Measurements from ENCODE around the gene DYSF. TPM values are rescaled to one million over a fixed set of nuclear protein-coding genes. Genes with fewer than 3 reads are reported as not detected.

The DYSF gene
- total RNA-seq, 1 donor from 2014 or later = 82.8 TPM

- intact Hi-C loops (cut with DNase I) = loop anchor here (2.0 to 5.0 kb wide), 2 partner anchors 15 to 69 kb away; no protein-coding TSS in a partner anchor
- no peak for DNase-seq (ENCODE audit: low spot score)
Measured at GRCh38 chr2:71685941-71686611, 232.7 kb downstream of the DYSF start.

GRCh38 chr2:71686781-71687180 is 233.4 kb downstream of the DYSF start:
- intact Hi-C loops (cut with DNase I) = loop anchor here (5.0 kb wide), 1 partner anchor 69 kb away; no protein-coding TSS in a partner anchor
- no peak for DNase-seq (ENCODE audit: low spot score)

GRCh38 chr2:71687412-71687811 is 234.1 kb downstream of the DYSF start:
- intact Hi-C loops (cut with DNase I) = loop anchor here (5.0 kb wide), 1 partner anchor 70 kb away; no protein-coding TSS in a partner anchor
- DNase-seq (ENCODE audit: low spot score) = no peak

- intact Hi-C loops (cut with DNase I) = loop anchor here (5.0 kb wide), 1 partner anchor 71 kb away; no protein-coding TSS in a partner anchor
Measured at GRCh38 chr2:71688530-71688929, 235.2 kb downstream of the DYSF start.

GRCh38 chr2:71689393-71689792 is 236.0 kb downstream of the DYSF start:
- DNase-seq (ENCODE audit: low spot score) = no peak
- intact Hi-C loops (cut with DNase I) = loop anchor here (5.0 kb wide), 1 partner anchor 72 kb away; no protein-coding TSS in a partner anchor

More at GRCh38 chr2:71688530-71688929, 235.2 kb downstream of the DYSF start:
- DNase-seq (ENCODE audit: low spot score) = no peak

- DNase-seq (ENCODE audit: low spot score) = no peak
- intact Hi-C loops (cut with DNase I) = loop anchor here (5.0 kb wide), 1 partner anchor 73 kb away; no protein-coding TSS in a partner anchor
Measured at GRCh38 chr2:71689968-71690834, 236.8 kb downstream of the DYSF start.

- intact Hi-C loops (cut with DNase I) = no loop called here
- no peak for DNase-seq (ENCODE audit: low spot score)
Measured at GRCh38 chr2:71690876-71691475, 237.6 kb downstream of the DYSF start.

GRCh38 chr2:71691747-71692441 is 238.5 kb downstream of the DYSF start:
- intact Hi-C loops (cut with DNase I) = no loop called here

GRCh38 chr2:71692621-71693277 is 239.4 kb downstream of the DYSF start:
- no peak for DNase-seq (ENCODE audit: low spot score)
- intact Hi-C loops (cut with DNase I) = no loop called here

More at GRCh38 chr2:71691747-71692441, 238.5 kb downstream of the DYSF start:
- DNase-seq (ENCODE audit: low spot score) = no peak

- intact Hi-C loops (cut with DNase I) = no loop called here
- no peak for DNase-seq (ENCODE audit: low spot score)
Measured at GRCh38 chr2:71693286-71694270, 240.2 kb downstream of the DYSF start.

- intact Hi-C loops (cut with DNase I) = no loop called here
- DNase-seq (ENCODE audit: low spot score) = no peak
Measured at GRCh38 chr2:71694501-71695234, 241.3 kb downstream of the DYSF start.

GRCh38 chr2:71695235-71696120 is 242.1 kb downstream of the DYSF start:
- intact Hi-C loops (cut with DNase I) = no loop called here
- no peak for DNase-seq (ENCODE audit: low spot score)

- peak; percentile 33 for DNase-seq (ENCODE audit: low spot score)
- intact Hi-C loops (cut with DNase I) = no loop called here
Measured at GRCh38 chr2:71696381-71696780, 243.0 kb downstream of the DYSF start.

GRCh38 chr2:71697106-71698004 is 244.0 kb downstream of the DYSF start:
- DNase-seq (ENCODE audit: low spot score) = peak; percentile 56

GRCh38 chr2:71699428-71699827 is 246.1 kb downstream of the DYSF start:
- peak; percentile 51 for DNase-seq (ENCODE audit: low spot score)
- intact Hi-C loops (cut with DNase I) = no loop called here

More at GRCh38 chr2:71697106-71698004, 244.0 kb downstream of the DYSF start:
- intact Hi-C loops (cut with DNase I) = no loop called here

Measured in cardiac septum (tissue), 1 donor.